Transverse colon (tissue), 4 donors: Measurements from ENCODE around the gene DCBLD2. TPM values are rescaled to one million over a fixed set of nuclear protein-coding genes. Genes with fewer than 3 reads are reported as not detected.

Source experiments
- DNase-seq: peaks from one replicate; pipeline ENCODE4 v3.0.0-alpha.2; 2019
- H3K27ac ChIP-seq, 4 donors: fragments of 200-600 bp; sonication (generic); 2 replicates each; pipeline ENCODE4 v1.5.1; 2016 to 2018; ENCODE audit warnings: inconsistent platforms in 4 of 4
- H3K27me3 ChIP-seq: fragments of 200-600 bp; sonication (generic); 2 replicates; pipeline ENCODE4 v1.5.1; 2017; ENCODE audit warnings: inconsistent platforms
- H3K36me3 ChIP-seq, 4 donors: fragments of 200-600 bp; sonication (generic); 2 replicates each; pipeline ENCODE4 v1.5.1; 2017 to 2019; ENCODE audit warnings: inconsistent platforms in 4 of 4
- H3K4me1 ChIP-seq, 4 donors: fragments of 200-600 bp; sonication (generic); 2 replicates each; pipeline ENCODE4 v1.5.1; 2017 to 2020; ENCODE audit warnings: inconsistent platforms in 4 of 4
- H3K4me3 ChIP-seq, 4 donors: fragments of 200-600 bp; sonication (generic); 1 replicate in 1 of 4; 2 replicates in 3 of 4; pipeline versions ENCODE4 v1.5.1 to v1.6.1; 2017 to 2019; ENCODE audit warnings: inconsistent platforms in 4 of 4
- H3K9me3 ChIP-seq, 2 donors: fragments of 200-600 bp; sonication (generic); 2 replicates each; pipeline ENCODE4 v1.5.1; 2017 to 2019; ENCODE audit warnings: inconsistent platforms in 2 of 2
- CTCF ChIP-seq, 5 experiments: fragments of 200-600 bp in 3 of 5; fragments of 450-650 bp in 2 of 5; sonication (generic) in 3 of 5; IDR thresholded peaks; 1 replicate in 2 of 5; 2 replicates in 3 of 5; pipeline ENCODE4 v1.5.1; 2016 to 2017; ENCODE audit warnings: antibody characterized with exemption in 5 of 5, inconsistent platforms in 3 of 5, mild to moderate bottlenecking in 2 of 5, moderate library complexity in 1 of 5
- EP300 ChIP-seq: sonication (generic); formaldehyde crosslinking; IDR thresholded peaks from one replicate; pipeline ENCODE4 v1.6.1; 2017; ENCODE audit warnings: antibody characterized with exemption, low read depth
- POLR2A ChIP-seq: fragments of 450-650 bp; IDR thresholded peaks from one replicate; pipeline ENCODE4 v1.6.1; 2016; ENCODE audit warnings: antibody characterized with exemption, mild to moderate bottlenecking, moderate library complexity
- POLR2AphosphoS5 ChIP-seq, 3 donors: sonication (generic); formaldehyde crosslinking; IDR thresholded peaks; one replicate each; pipeline ENCODE4 v1.6.1; 2016; ENCODE audit warnings: antibody characterized with exemption in 3 of 3
- WGBS, 2 donors: methylation state at CpG; one replicate each; pipeline ENCODE4 v1.1.5; 2018; ENCODE audit warnings: low coverage in 1 of 2; 5-methylcytosine and 5-hydroxymethylcytosine counted together
- in situ Hi-C, 4 donors: fragments of 200-750 bp; cut with MboI; loops; one replicate each; pipeline versions ENCODE4 v1.15.0 to v1.15.1; 2017; ENCODE audit warnings: low sequenced_read_pairs in 3 of 4, low pct_ligation_motif_present in 1 of 4, low pct_unique_long_range_greater_than_20kb in 1 of 4
- intact Hi-C: fragments of 100-400 bp; cut with DNase I; formaldehyde crosslinking; loops from one replicate; pipeline ENCODE4 v1.15.1; 2023; ENCODE audit warnings: low total_unique reads
- total RNA-seq, 4 donors: library from RNA; depleted of rRNA; stranded (reverse); fragments of >200 nt; gene quantifications; one replicate each; pipeline ENCODE4 v1.1.0, GENCODE V29; 2016

Gene DCBLD2
- total RNA-seq, 4 donors from 2014 or later: 14.3 to 20.6 (median 18.4) TPM

- H3K27ac ChIP-seq: no peak overlapping the region
- DNase-seq: no peak
- 74 to 83% methylated on average over 1 of the region's 1 CpG for WGBS, 2 donors
These were observed 16.1 kb upstream of the DCBLD2 start for GRCh38 chr3:98917608-98918007.

GRCh38 chr3:98914210-98915080 is 12.9 kb upstream of the DCBLD2 start:
- no peaks in the 10 kb centered on the region for H3K27me3 ChIP-seq
- 70 to 93% methylated on average over 1 to 10 of the region's 10 CpGs for WGBS, 2 donors
- intact Hi-C loops: no loop called here
- no peak for DNase-seq
- H3K36me3 ChIP-seq: no peaks in the 10 kb centered on the region
- TF ChIP-seq EP300: no peak
- no peak for TF ChIP-seq POLR2A
- no peak for TF ChIP-seq POLR2AphosphoS5 (IDR thresholded peaks at IDR 0.05)
- no peak for TF ChIP-seq CTCF (IDR thresholded peaks at IDR 0.05)
- H3K4me1 ChIP-seq: no peaks in the 10 kb centered on the region
- no peaks in the 10 kb centered on the region for H3K9me3 ChIP-seq
- H3K4me3 ChIP-seq: no peak overlapping the region
- H3K27ac ChIP-seq: no peak overlapping the region
- in situ Hi-C loops: no loop called here

More at GRCh38 chr3:98917608-98918007, 16.1 kb upstream of the DCBLD2 start:
- Histone ChIP-seq H3K4me1 (no peaks in the 10 kb centered on the region), H3K27me3 (no peaks in the 10 kb centered on the region), H3K36me3 (no peaks in the 10 kb centered on the region), H3K9me3 (no peaks in the 10 kb centered on the region), H3K4me3 (no peak overlapping the region)
- intact Hi-C loops: no loop called here
- no peak for TF ChIP-seq POLR2AphosphoS5 (IDR thresholded peaks at IDR 0.05)
- TF ChIP-seq EP300: no peak
- TF ChIP-seq CTCF (IDR thresholded peaks at IDR 0.05): no peak
- no peak for TF ChIP-seq POLR2A
- in situ Hi-C loops: no loop called here

GRCh38 chr3:98912448-98912847 is 11.0 kb upstream of the DCBLD2 start:
- Histone ChIP-seq H3K4me3 (no peak overlapping the region), H3K4me1 (no peaks in the 10 kb centered on the region), H3K27me3 (no peaks in the 10 kb centered on the region), H3K9me3 (no peaks in the 10 kb centered on the region), H3K36me3 (no peaks in the 10 kb centered on the region), H3K27ac (no peak overlapping the region)
- in situ Hi-C loops: no loop called here
- DNase-seq: no peak
- TF ChIP-seq EP300 (no peak), POLR2AphosphoS5 (IDR thresholded peaks at IDR 0.05) (no peak), POLR2A (no peak), CTCF (IDR thresholded peaks at IDR 0.05) (no peak)
- WGBS, 2 donors: 60 to 73% methylated on average over 1 of the region's 1 CpG
- intact Hi-C loops: no loop called here

GRCh38 chr3:98906230-98906629 is 4.7 kb upstream of the DCBLD2 start:
- H3K27me3 ChIP-seq: no peaks in the 10 kb centered on the region
- H3K27ac ChIP-seq: no peak overlapping the region
- intact Hi-C loops: no loop called here
- no peak for TF ChIP-seq POLR2AphosphoS5 (IDR thresholded peaks at IDR 0.05)
- TF ChIP-seq EP300: no peak
- TF ChIP-seq CTCF (IDR thresholded peaks at IDR 0.05): no peak
- TF ChIP-seq POLR2A: no peak
- in situ Hi-C loops: no loop called here
- H3K9me3 ChIP-seq: no peaks in the 10 kb centered on the region
- WGBS, 2 donors: 71 to 94% methylated on average over 1 of the region's 1 CpG
- peaks cover 0 to 7% (median 4%) of the 10 kb centered on the region in 4 donors for H3K4me1 ChIP-seq
- no peak overlapping the region for H3K4me3 ChIP-seq
- no peak for DNase-seq
- no peaks in the 10 kb centered on the region for H3K36me3 ChIP-seq
